Neural cell (in vitro differentiated cells): ENCODE results near the gene PLEKHG3.

ENCODE experiments used
- CTCF ChIP-seq: fragments of 450-650 bp; IDR thresholded peaks from 2 replicates; pipeline ENCODE4 v1.5.1; 2014; ENCODE audit warnings: antibody characterized with exemption, mild to moderate bottlenecking, moderate library complexity; ENCODE audit not compliant: poor library complexity, severe bottlenecking
- EP300 ChIP-seq: fragments of 450-650 bp; conservative IDR thresholded peaks from 2 replicates; pipeline ENCODE4 v1.6.1; 2014; ENCODE audit warnings: antibody characterized with exemption, mild to moderate bottlenecking, moderate library complexity; ENCODE audit not compliant: poor library complexity, severe bottlenecking
- EZH2 ChIP-seq: fragments of 200-600, 300-800 bp; shearing (Covaris generic), sonication (generic); IDR thresholded peaks from 2 replicates; pipeline ENCODE4 v1.6.1; 2014; ENCODE audit warnings: antibody characterized with exemption, low read length, borderline replicate concordance, mild to moderate bottlenecking; ENCODE audit not compliant: insufficient read depth, poor library complexity, severe bottlenecking
- RAD21 ChIP-seq: fragments of 450-650 bp; conservative IDR thresholded peaks from 2 replicates; pipeline ENCODE4 v1.6.1; 2014; ENCODE audit warnings: antibody characterized with exemption, mild to moderate bottlenecking, moderate library complexity
- REST ChIP-seq: IDR thresholded peaks from 2 replicates; pipeline ENCODE4 v1.6.1; 2012; ENCODE audit warnings: borderline replicate concordance
- TAF1 ChIP-seq: IDR thresholded peaks from 2 replicates; pipeline ENCODE4 v1.6.1; 2012; ENCODE audit warnings: low read depth

- TF ChIP-seq TAF1 (no peak), EZH2 (no peak), RAD21 (no peak), CTCF (no peak), REST (no peak), EP300 (no peak)
Measured at GRCh38 chr14:64673316-64673715, 30.9 kb upstream of the PLEKHG3 start.
